ENCODE results near the gene MAP7. TPM values are rescaled to one million over a fixed set of nuclear protein-coding genes. Genes with fewer than 3 reads are reported as not detected.

MAP7 gene
- total RNA-seq, 1 donor = 1.4 TPM

GRCh38 chr6:136331461-136331860, 218.8 kb downstream of the MAP7 start:
- no peak for TF ChIP-seq CTCF (IDR thresholded peaks at IDR 0.05; ENCODE audit: extremely low read depth, low read depth, low read length)
- H3K36me3 ChIP-seq (ENCODE audit: insufficient read depth, low read length) = no peaks in the 10 kb centered on the region
- no peak overlapping the region for H3K4me2 ChIP-seq (ENCODE audit: insufficient read depth, low read length)
- no peak overlapping the region for H2AFZ ChIP-seq (ENCODE audit: low read length)
- H3K27me3 ChIP-seq (ENCODE audit: insufficient read depth, low read length) = peaks cover 12% of the 10 kb centered on the region
- no peaks in the 10 kb centered on the region for H3K9me3 ChIP-seq (ENCODE audit: low read depth, low read length)
- no peak overlapping the region for H3K4me3 ChIP-seq (ENCODE audit: insufficient read depth, low read length)
- no peaks in the 10 kb centered on the region for H3K4me1 ChIP-seq (ENCODE audit: insufficient read depth, low read length)
- no peaks in the 10 kb centered on the region for H4K20me1 ChIP-seq (ENCODE audit: insufficient read depth, low read length)
- H3K79me2 ChIP-seq (ENCODE audit: insufficient read depth, low read length) = no peaks in the 10 kb centered on the region
- no peak overlapping the region for H3K27ac ChIP-seq (ENCODE audit: low read depth, low read length)
- DNase-seq (ENCODE audit: insufficient read length, low spot score, missing footprints) = no peak

- no peak overlapping the region for H2AFZ ChIP-seq (ENCODE audit: low read length)
- no peak overlapping the region for H3K4me2 ChIP-seq (ENCODE audit: insufficient read depth, low read length)
- no peaks in the 10 kb centered on the region for H3K9me3 ChIP-seq (ENCODE audit: low read depth, low read length)
- H3K27ac ChIP-seq (ENCODE audit: low read depth, low read length) = no peak overlapping the region
- peaks cover 12% of the 10 kb centered on the region for H3K27me3 ChIP-seq (ENCODE audit: insufficient read depth, low read length)
- no peaks in the 10 kb centered on the region for H3K4me1 ChIP-seq (ENCODE audit: insufficient read depth, low read length)
- TF ChIP-seq CTCF (IDR thresholded peaks at IDR 0.05; ENCODE audit: extremely low read depth, low read depth, low read length) = no peak
- H3K36me3 ChIP-seq (ENCODE audit: insufficient read depth, low read length) = no peaks in the 10 kb centered on the region
- H3K79me2 ChIP-seq (ENCODE audit: insufficient read depth, low read length) = no peaks in the 10 kb centered on the region
- no peak for DNase-seq (ENCODE audit: insufficient read length, low spot score, missing footprints)
- H3K4me3 ChIP-seq (ENCODE audit: insufficient read depth, low read length) = no peak overlapping the region
- no peaks in the 10 kb centered on the region for H4K20me1 ChIP-seq (ENCODE audit: insufficient read depth, low read length)
Observed at GRCh38 chr6:136330634-136331033, 219.6 kb downstream of the MAP7 start.

- no peaks in the 10 kb centered on the region for H3K36me3 ChIP-seq (ENCODE audit: insufficient read depth, low read length)
- H3K4me2 ChIP-seq (ENCODE audit: insufficient read depth, low read length) = no peak overlapping the region
- no peak for DNase-seq (ENCODE audit: insufficient read length, low spot score, missing footprints)
- no peaks in the 10 kb centered on the region for H3K9me3 ChIP-seq (ENCODE audit: low read depth, low read length)
- TF ChIP-seq CTCF (IDR thresholded peaks at IDR 0.05; ENCODE audit: extremely low read depth, low read depth, low read length) = no peak
- no peaks in the 10 kb centered on the region for H3K4me1 ChIP-seq (ENCODE audit: insufficient read depth, low read length)
- H3K27me3 ChIP-seq (ENCODE audit: insufficient read depth, low read length) = peaks cover 2% of the 10 kb centered on the region
- no peak overlapping the region for H2AFZ ChIP-seq (ENCODE audit: low read length)
- no peak overlapping the region for H3K4me3 ChIP-seq (ENCODE audit: insufficient read depth, low read length)
- H3K79me2 ChIP-seq (ENCODE audit: insufficient read depth, low read length) = no peaks in the 10 kb centered on the region
- H3K27ac ChIP-seq (ENCODE audit: low read depth, low read length) = no peak overlapping the region
- no peaks in the 10 kb centered on the region for H4K20me1 ChIP-seq (ENCODE audit: insufficient read depth, low read length)
Observed at GRCh38 chr6:136326038-136326553, 224.1 kb downstream of the MAP7 start.

- H4K20me1 ChIP-seq (ENCODE audit: insufficient read depth, low read length) = no peaks in the 10 kb centered on the region
- peak overlapping the region; percentile 66 for H2AFZ ChIP-seq (ENCODE audit: low read length)
- H3K27ac ChIP-seq (ENCODE audit: low read depth, low read length) = no peak overlapping the region
- H3K4me3 ChIP-seq (ENCODE audit: insufficient read depth, low read length) = no peak overlapping the region
- no peak for TF ChIP-seq CTCF (IDR thresholded peaks at IDR 0.05; ENCODE audit: extremely low read depth, low read depth, low read length)
- no peak overlapping the region for H3K4me2 ChIP-seq (ENCODE audit: insufficient read depth, low read length)
- DNase-seq (ENCODE audit: insufficient read length, low spot score, missing footprints) = no peak
- H3K9me3 ChIP-seq (ENCODE audit: low read depth, low read length) = no peaks in the 10 kb centered on the region
- no peaks in the 10 kb centered on the region for H3K79me2 ChIP-seq (ENCODE audit: insufficient read depth, low read length)
- H3K27me3 ChIP-seq (ENCODE audit: insufficient read depth, low read length) = peaks cover 2% of the 10 kb centered on the region
- no peaks in the 10 kb centered on the region for H3K4me1 ChIP-seq (ENCODE audit: insufficient read depth, low read length)
- no peaks in the 10 kb centered on the region for H3K36me3 ChIP-seq (ENCODE audit: insufficient read depth, low read length)
Observed at GRCh38 chr6:136324686-136325380, 225.4 kb downstream of the MAP7 start.

Data from osteoblast (primary cell).